ENCODE measurements around the gene PCNX3.

PCNX3 gene

DNA sequence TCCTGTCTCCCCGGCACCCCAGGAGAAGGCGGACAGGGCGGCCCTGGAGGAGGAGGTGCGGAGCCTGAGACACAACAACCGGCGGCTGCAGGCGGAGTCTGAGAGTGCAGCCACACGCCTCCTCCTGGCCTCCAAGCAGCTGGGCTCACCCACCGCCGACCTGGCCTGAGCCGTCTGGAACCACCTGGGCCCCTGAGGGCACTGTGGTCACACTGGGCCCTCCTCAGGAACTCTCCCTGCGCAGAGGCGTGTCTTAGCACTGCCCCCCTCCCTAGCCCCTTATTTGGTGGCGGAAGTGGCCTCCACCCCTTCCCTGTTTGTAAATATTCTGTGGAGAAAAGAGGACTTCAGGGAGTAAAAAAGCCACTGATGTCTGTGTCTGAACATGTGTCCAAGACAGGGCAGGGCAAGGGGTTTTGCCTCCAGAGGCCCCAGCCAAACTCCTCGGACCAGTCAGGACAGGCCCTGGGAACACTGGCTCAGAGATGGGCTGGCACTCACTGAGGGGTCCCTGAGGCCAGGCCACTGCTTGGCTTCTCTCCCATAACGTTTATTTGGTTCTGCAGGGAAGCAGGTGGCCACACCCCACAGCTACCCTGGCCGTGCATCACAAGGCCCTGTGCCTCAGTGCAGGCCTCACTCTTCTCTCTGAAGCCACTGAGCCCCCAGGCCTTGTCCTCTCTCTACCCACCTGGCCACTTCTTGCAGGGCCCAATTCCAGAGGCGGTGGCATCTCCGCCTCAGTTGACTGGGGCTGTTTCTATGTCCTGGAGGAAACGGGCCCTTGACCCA is 35.2 kb downstream of the PCNX3 start:
- no peak overlapping the region for H3K4me3 ChIP-seq (ENCODE audit: low read depth, low read length)
- CTCF ChIA-PET: interaction anchor here (2.0 kb wide), 1 partner anchor 12 kb away, joined by 7 read pairs; the partner anchor contains the start of gene SIPA1
- POLR2A ChIA-PET: interaction anchor here (1.0 kb wide), 1 partner anchor 35 kb away, joined by 5 read pairs; the partner anchor contains the start of gene PCNX3
- no peak for TF ChIP-seq CTCF (IDR thresholded peaks at IDR 0.05; ENCODE audit: insufficient read depth, low read length, missing control alignments)
- no peak for DNase-seq (ENCODE audit: low read depth, low spot score)

GRCh38 chr11:65651339-65651588 is 35.7 kb downstream of the PCNX3 start:
- ChIA-PET CTCF (interaction anchor here (1.1 to 2.0 kb wide), 2 partner anchors 8 to 13 kb away, joined by 4 to 7 read pairs; partner anchors contain the start of gene SIPA1), POLR2A (interaction anchor here (3.7 kb wide), 1 partner anchor 8 kb away, joined by 15 read pairs; no protein-coding TSS in a partner anchor)
- TF ChIP-seq CTCF (IDR thresholded peaks at IDR 0.05; ENCODE audit: insufficient read depth, low read length, missing control alignments): no peak
- no peak for DNase-seq (ENCODE audit: low read depth, low spot score)
- H3K4me3 ChIP-seq (ENCODE audit: low read depth, low read length): no peak overlapping the region

DNA sequence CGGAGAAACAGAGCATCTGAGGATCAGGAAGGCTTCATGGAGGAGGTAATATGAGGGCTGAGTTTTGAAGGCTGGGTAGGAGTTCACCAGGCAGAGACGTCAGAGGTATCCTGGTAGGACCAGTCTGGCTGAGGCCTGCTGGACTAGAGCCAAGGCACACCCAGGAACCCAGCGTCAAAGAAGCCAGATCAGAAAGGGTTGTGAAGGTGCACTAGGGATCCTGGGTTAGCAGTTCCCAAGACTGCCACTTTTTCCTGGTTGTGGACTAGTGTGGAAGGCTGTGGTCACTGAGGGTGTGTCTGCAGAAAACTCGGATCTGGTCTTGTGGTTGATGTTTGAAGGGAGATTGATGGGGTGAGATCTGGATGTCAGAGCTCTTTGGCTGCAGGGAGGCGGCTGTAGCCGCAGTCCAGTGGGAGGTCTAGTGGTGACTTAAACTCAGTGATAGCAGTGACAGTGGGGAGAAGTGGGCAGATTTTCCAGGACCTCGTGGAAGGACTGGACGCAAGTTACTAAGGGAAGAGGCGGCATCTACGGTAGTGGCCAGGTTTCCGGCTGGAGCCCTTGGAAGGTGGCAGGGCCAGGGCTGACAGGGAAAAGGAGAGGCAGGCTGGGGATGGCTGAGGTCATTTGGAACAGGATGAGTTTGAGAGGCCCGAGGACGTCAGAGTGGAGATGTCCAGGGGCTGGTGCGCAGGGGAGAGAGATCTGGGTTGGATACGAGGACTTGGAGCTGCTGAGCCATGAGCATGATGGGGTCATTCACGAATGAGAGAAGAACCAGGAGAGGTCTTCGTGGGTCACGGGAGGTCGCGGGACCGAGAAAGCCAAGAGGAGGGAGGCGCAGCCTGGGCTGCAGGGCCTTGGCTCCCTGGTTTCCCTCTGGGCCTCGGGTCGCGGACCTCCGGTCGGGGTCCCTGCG is 36.3 kb downstream of the PCNX3 start:
- peak overlapping the region; percentile 60 for H3K4me3 ChIP-seq (ENCODE audit: low read depth, low read length)

GRCh38 chr11:65652511-65653228 is 37.1 kb downstream of the PCNX3 start:
- CTCF ChIA-PET: interaction anchor here (0.7 to 2.0 kb wide), 5 partner anchors 8 to 166 kb away, joined by 3 to 7 read pairs (median 4); partner anchors contain the start of genes RELA and SIPA1
- no peak for TF ChIP-seq CTCF (IDR thresholded peaks at IDR 0.05; ENCODE audit: insufficient read depth, low read length, missing control alignments)
- POLR2A ChIA-PET: interaction anchor here (0.6 to 3.7 kb wide), 7 partner anchors 9 to 206 kb away, joined by 3 to 24 read pairs (median 4); partner anchors contain the start of genes EHBP1L1, PCNX3, RELA and SIPA1
- H3K4me3 ChIP-seq (ENCODE audit: low read depth, low read length): peak overlapping the region; percentile 60
- DNase-seq (ENCODE audit: low read depth, low spot score): no peak

More for the DNA sequence above, 36.3 kb downstream of the PCNX3 start:
- no peak for TF ChIP-seq CTCF (IDR thresholded peaks at IDR 0.05; ENCODE audit: insufficient read depth, low read length, missing control alignments)
- CTCF ChIA-PET: interaction anchor here (1.1 to 2.0 kb wide), 2 partner anchors 9 to 14 kb away, joined by 4 to 7 read pairs; partner anchors contain the start of gene SIPA1
- POLR2A ChIA-PET: interaction anchor here (0.6 to 3.7 kb wide), 4 partner anchors 9 to 37 kb away, joined by 3 to 24 read pairs (median 16); partner anchors contain the start of genes RELA and SIPA1
- no peak for DNase-seq (ENCODE audit: low read depth, low spot score)

DNA sequence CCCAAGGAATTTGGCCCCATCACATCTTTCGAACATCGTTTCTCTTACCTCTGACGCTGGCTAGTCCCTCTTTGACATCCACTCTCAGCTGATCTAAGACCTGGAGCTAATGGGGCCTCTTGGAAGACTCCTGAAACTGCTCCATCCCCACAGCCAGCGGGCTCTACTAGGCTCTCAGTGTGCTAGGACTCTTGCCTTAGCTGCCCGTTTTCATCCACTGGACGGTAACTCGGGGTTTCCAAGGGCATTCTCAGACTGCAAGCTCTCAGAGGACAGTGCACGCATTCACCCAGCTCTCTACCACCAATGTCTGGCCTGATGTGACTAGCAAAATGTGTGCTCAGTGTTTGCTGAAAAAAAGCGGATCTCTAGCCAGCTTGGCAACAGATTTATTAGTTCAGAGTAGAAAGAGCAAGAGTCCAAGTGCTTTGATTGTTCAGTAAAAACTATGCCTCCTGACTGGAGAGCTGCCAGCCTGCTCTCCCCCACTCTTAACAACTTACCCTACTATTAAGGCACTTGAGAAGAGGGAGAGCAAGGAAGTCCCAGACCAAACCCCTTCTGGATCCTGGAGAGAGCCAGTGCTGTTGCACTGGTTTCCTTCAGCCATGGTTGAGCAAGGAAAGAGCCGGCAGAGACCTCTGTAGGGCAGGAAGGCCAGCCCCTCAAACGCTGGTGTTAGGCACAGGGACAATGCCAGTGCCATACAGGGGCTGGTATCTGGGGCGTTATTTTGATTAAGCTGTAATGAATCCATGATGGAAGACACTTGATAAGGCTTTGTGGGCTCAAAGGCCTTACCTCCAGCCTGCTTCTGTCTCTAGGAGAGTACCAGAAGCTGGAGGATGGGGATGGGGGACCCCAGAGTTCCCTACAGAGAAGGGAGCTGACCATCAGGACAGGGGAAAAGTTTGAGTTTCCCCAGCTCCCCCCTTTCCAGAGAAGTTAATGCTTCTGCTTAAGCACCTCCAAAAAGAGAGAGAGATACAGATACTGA is 38.0 kb downstream of the PCNX3 start:
- peak overlapping the region; percentile 60 for H3K4me3 ChIP-seq (ENCODE audit: low read depth, low read length)
- TF ChIP-seq CTCF (IDR thresholded peaks at IDR 0.05; ENCODE audit: insufficient read depth, low read length, missing control alignments): no peak
- no peak for DNase-seq (ENCODE audit: low read depth, low spot score)
- ChIA-PET CTCF (interaction anchor here (0.7 to 1.3 kb wide), 5 partner anchors 9 to 166 kb away, joined by 3 to 7 read pairs (median 3); partner anchors contain the start of genes KAT5, RELA and SIPA1), POLR2A (interaction anchor here (0.5 to 3.7 kb wide), 7 partner anchors 9 to 205 kb away, joined by 3 to 24 read pairs (median 4); partner anchors contain the start of genes EHBP1L1, PCNX3, RELA and SIPA1)

Measured in AG04449 (cell line).